Adrenal gland (tissue), 12 donors: ENCODE data around the gene PDPN. TPM values are rescaled to one million over a fixed set of nuclear protein-coding genes. Genes with fewer than 3 reads are reported as not detected.
A peak's percentile ranks its signal among the peaks of the same experiment; 100 is the strongest.

Source experiments
- DNase-seq, 7 donors: peaks; one replicate each; pipeline ENCODE4 v3.0.0-alpha.2; 2019 to 2020
- H3K27ac ChIP-seq, 5 donors: fragments of 200-600 bp; sonication (generic) in 4 of 5; 1 replicate in 3 of 5; 2 replicates in 2 of 5; pipeline versions ENCODE4 v1.5.1 to v1.8.0; 2016 to 2020; ENCODE audit warnings: mild to moderate bottlenecking in 1 of 5
- H3K27me3 ChIP-seq: fragments of 200-600 bp; 2 replicates; pipeline ENCODE4 v1.8.0; 2021
- H3K36me3 ChIP-seq, 2 donors: fragments of 200-600 bp; replicated peaks in 1 of 2; 1 replicate in 1 of 2; 2 replicates in 1 of 2; pipeline versions ENCODE4 v1.5.1 to v1.8.0; 2018 to 2022
- H3K4me1 ChIP-seq, 2 donors: fragments of 200-600 bp; replicated peaks in 1 of 2; 1 replicate in 1 of 2; 2 replicates in 1 of 2; pipeline versions ENCODE4 v1.5.1 to v1.8.0; 2018 to 2021
- H3K4me3 ChIP-seq, 4 donors: fragments of 200-600 bp; sonication (generic) in 3 of 4; one replicate each; pipeline ENCODE4 v1.5.1; 2016 to 2018
- H3K9me3 ChIP-seq, 3 donors: fragments of 200-600 bp; sonication (generic) in 1 of 3; replicated peaks in 1 of 3; 1 replicate in 2 of 3; 2 replicates in 1 of 3; pipeline versions ENCODE4 v1.5.1 to v1.8.0; 2016 to 2021
- POLR2A ChIP-seq, 2 donors: fragments of 450-650 bp; IDR thresholded peaks; one replicate each; pipeline ENCODE4 v1.6.1; 2017; ENCODE audit warnings: antibody characterized with exemption in 2 of 2, mild to moderate bottlenecking in 2 of 2, moderate library complexity in 1 of 2
- WGBS, 4 donors: extraction: QIAGEN DNeasy Blood & Tissue Kit in 2 of 4; methylation state at CpG; one replicate each; pipeline versions ENCODE4 v1.1.5 to v1.1.7; 2013 to 2017; 5-methylcytosine and 5-hydroxymethylcytosine counted together
- intact Hi-C, 2 donors: fragments of 100-400 bp; cut with DNase I; formaldehyde crosslinking; loops; one replicate each; pipeline versions ENCODE4 v1.14.1 to v1.15.0; 2022 to 2023
- polyA plus RNA-seq, 3 donors: library from polyadenylated mRNA; stranded (reverse); fragments of 200-250 nt in 2 of 3; fragments of 350-450 nt in 1 of 3; fragmentation: Illumina TruSeq in 1 of 3; extraction: RNeasy Lipid Tissue Mini Kit (QIAGEN cat#74804) in 1 of 3; gene quantifications; one replicate each; pipeline ENCODE4 v1.2.3, GENCODE V29; 2013 to 2014
- total RNA-seq, 9 donors: library from RNA; depleted of rRNA in 4 of 9; stranded (reverse); fragments of >200 nt in 4 of 9; fragments of 120-200 nt in 1 of 9; fragmentation: NEBNext Ultra II Directional in 1 of 9; extraction: Animal tissue kit (Norgen Biotek cat#: 25700) in 1 of 9; gene quantifications; one replicate each; pipeline versions ENCODE4 v1.1.0 to v1.2.4, GENCODE V29; 2013 to 2023
- TF ChIP-seq, protein P1 (sequence below), 6 experiments: fragments of 450-650 bp in 4 of 6; fragments of 200-600 bp in 2 of 6; sonication (generic) in 1 of 6; IDR thresholded peaks; 1 replicate in 5 of 6; 2 replicates in 1 of 6; pipeline versions ENCODE4 v1.5.1 to v1.8.0; 2016 to 2021; ENCODE audit warnings: antibody characterized with exemption in 6 of 6, mild to moderate bottlenecking in 2 of 6, moderate library complexity in 1 of 6
- donor health status: healthy with polysubstance abuse.
- donor health status: Bipolar disorder and iron deficiency.
- donor health status: DM: yes; HTN: yes; CAD: no.
- donor health status: DM: no; HTN: no; CAD: no.
- donor health status: DM: no; HTN: no; CAD: no.
- donor health status: DM: yes; HTN: yes; CAD: no.

Gene PDPN
- total and polyA plus RNA-seq, 12 donors = 1.2 to 13.8 (median 5.6) TPM

- 74 to 83% (median 79%) methylated on average over 5 of the region's 5 CpGs for WGBS, 4 donors
Measured at GRCh38 chr1:13661539-13661938, 77.9 kb downstream of the PDPN start.

GRCh38 chr1:13662493-13662892, 78.9 kb downstream of the PDPN start:
- H3K36me3 ChIP-seq = no peaks in the 10 kb centered on the region
- intact Hi-C loops = loop anchor here in 1 of 2 donors (5.0 to 10.0 kb wide), 2 partner anchors 62 to 150 kb away; no protein-coding TSS in a partner anchor
- H3K4me3 ChIP-seq = no peak overlapping the region
- no peak overlapping the region for H3K27ac ChIP-seq
- H3K4me1 ChIP-seq = no peaks in the 10 kb centered on the region
- DNase-seq = peak in 3 of 7 donors; percentile 12 to 33 (median 26)
- H3K9me3 ChIP-seq = no peaks in the 10 kb centered on the region
- no peak for TF ChIP-seq POLR2A (IDR thresholded peaks at IDR 0.05)
- TF ChIP-seq, protein P1, sequence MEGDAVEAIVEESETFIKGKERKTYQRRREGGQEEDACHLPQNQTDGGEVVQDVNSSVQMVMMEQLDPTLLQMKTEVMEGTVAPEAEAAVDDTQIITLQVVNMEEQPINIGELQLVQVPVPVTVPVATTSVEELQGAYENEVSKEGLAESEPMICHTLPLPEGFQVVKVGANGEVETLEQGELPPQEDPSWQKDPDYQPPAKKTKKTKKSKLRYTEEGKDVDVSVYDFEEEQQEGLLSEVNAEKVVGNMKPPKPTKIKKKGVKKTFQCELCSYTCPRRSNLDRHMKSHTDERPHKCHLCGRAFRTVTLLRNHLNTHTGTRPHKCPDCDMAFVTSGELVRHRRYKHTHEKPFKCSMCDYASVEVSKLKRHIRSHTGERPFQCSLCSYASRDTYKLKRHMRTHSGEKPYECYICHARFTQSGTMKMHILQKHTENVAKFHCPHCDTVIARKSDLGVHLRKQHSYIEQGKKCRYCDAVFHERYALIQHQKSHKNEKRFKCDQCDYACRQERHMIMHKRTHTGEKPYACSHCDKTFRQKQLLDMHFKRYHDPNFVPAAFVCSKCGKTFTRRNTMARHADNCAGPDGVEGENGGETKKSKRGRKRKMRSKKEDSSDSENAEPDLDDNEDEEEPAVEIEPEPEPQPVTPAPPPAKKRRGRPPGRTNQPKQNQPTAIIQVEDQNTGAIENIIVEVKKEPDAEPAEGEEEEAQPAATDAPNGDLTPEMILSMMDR (IDR thresholded peaks at IDR 0.05) = no peak
- H3K27me3 ChIP-seq = no peaks in the 10 kb centered on the region
- WGBS, 4 donors = 54 to 70% (median 62%) methylated on average over 4 of the region's 4 CpGs

More at GRCh38 chr1:13661539-13661938, 77.9 kb downstream of the PDPN start:
- no peak overlapping the region for H3K27ac ChIP-seq
- H3K36me3 ChIP-seq = no peaks in the 10 kb centered on the region
- H3K4me1 ChIP-seq = no peaks in the 10 kb centered on the region
- no peaks in the 10 kb centered on the region for H3K9me3 ChIP-seq
- intact Hi-C loops = loop anchor here in 1 of 2 donors (5.0 to 10.0 kb wide), 2 partner anchors 63 to 151 kb away; no protein-coding TSS in a partner anchor
- H3K4me3 ChIP-seq = no peak overlapping the region
- no peak for DNase-seq
- no peaks in the 10 kb centered on the region for H3K27me3 ChIP-seq
- TF ChIP-seq, protein P1 (IDR thresholded peaks at IDR 0.05) = no peak
- TF ChIP-seq POLR2A (IDR thresholded peaks at IDR 0.05) = no peak

DNA sequence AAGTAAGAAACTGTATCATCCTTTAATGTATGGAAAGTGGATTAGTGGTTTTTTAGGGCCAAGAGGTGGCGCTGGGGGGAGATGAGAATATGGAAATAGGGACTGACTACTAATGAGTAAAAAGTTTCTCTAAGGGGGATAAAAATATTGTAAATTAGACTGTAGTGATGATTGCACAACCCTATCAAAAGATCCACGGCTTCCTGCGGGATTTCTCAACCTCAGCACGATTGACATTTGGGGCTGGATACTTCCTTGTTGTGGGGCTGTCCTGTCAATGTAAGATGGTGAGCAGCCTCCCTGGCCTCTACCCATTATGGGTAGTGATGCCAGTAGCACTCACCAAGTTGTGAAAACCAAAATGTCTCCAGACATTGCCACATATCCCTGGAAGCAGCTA, 80.3 kb downstream of the PDPN start:
- no peaks in the 10 kb centered on the region for H3K36me3 ChIP-seq
- H3K27ac ChIP-seq = no peak overlapping the region
- H3K4me1 ChIP-seq = no peaks in the 10 kb centered on the region
- no peaks in the 10 kb centered on the region for H3K27me3 ChIP-seq
- H3K4me3 ChIP-seq = no peak overlapping the region
- TF ChIP-seq, protein P1 (IDR thresholded peaks at IDR 0.05) = no peak
- TF ChIP-seq POLR2A (IDR thresholded peaks at IDR 0.05) = no peak
- no peaks in the 10 kb centered on the region for H3K9me3 ChIP-seq
- no peak for DNase-seq
- intact Hi-C loops = loop anchor here in 1 of 2 donors (2.0 to 10.0 kb wide), 3 partner anchors 61 to 297 kb away; no protein-coding TSS in a partner anchor
- 64 to 80% (median 71%) methylated on average over 4 of the region's 4 CpGs for WGBS, 4 donors

DNA sequence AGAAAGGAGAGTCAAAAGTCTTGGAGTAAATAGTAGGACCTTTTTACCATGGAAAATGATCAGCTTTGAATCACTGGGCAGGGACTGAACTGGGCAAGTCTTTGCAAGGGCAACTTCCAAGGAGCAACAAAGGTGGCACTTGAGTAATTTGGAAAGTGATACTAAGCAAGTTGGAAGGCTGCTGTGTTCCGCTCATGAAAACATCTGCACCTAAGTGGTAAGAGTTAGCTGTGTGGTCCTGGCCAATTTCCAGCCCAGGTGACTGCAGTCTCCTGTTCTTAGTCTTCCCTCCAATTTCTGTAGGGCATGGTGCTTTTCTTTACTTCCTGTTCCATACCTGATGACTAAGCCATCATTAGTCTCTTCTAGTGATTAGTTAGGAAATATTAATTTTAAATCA, 80.8 kb downstream of the PDPN start:
- intact Hi-C loops = loop anchor here in 1 of 2 donors (2.0 to 10.0 kb wide), 3 partner anchors 60 to 296 kb away; no protein-coding TSS in a partner anchor
- Histone ChIP-seq H3K9me3 (no peaks in the 10 kb centered on the region), H3K27ac (no peak overlapping the region), H3K4me3 (no peak overlapping the region), H3K4me1 (no peaks in the 10 kb centered on the region), H3K36me3 (no peaks in the 10 kb centered on the region), H3K27me3 (no peaks in the 10 kb centered on the region)
- no peak for DNase-seq
- WGBS, 4 donors = 60 to 86% (median 75%) methylated on average over 1 of the region's 1 CpG
- TF ChIP-seq, protein P1 (IDR thresholded peaks at IDR 0.05) = no peak
- TF ChIP-seq POLR2A (IDR thresholded peaks at IDR 0.05) = no peak
